ENCODE data around the gene SFTPB. TPM values are rescaled to one million over a fixed set of nuclear protein-coding genes. Genes with fewer than 3 reads are reported as not detected.

The SFTPB gene
- total and polyA plus RNA-seq, 2 experiments from 2014 or later, result 3.3 to 27.6 TPM

DNA sequence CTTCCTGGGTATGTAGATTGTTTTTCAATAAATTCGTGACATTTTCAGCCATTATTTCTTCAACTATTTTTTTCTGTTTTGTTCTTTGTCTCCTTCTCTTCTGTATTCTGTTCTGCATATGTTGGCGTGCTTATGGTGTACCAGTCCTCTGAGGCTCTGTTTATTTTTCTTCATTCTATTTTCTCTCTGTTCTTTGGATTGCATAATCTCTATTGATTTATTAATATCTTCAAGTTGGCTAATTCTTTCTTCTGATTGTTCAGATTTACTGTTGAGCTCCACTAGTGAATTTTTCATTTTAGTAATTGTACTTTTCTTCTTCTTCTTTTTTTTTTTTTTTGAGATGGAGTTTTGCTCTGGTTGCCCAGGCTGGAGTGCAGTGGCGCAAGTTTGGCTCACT is 36.0 kb upstream of the SFTPB start:
- Histone ChIP-seq H3K27ac (no peak overlapping the region), H4K20me1 (ENCODE audit: insufficient read depth, poor library complexity, severe bottlenecking) (no peaks in the 10 kb centered on the region), H3K9me2 (replicated peaks; ENCODE audit: insufficient read depth) (no peaks in the 10 kb centered on the region), H3K4me1 (ENCODE audit: insufficient read depth) (no peaks in the 10 kb centered on the region), H2AFZ (no peak overlapping the region), H3K4me2 (no peak overlapping the region), H3K27me3 (no peaks in the 10 kb centered on the region), H3K79me2 (no peaks in the 10 kb centered on the region), H3K4me3 (no peak overlapping the region), H3K36me3 (replicated peaks; ENCODE audit: insufficient read depth, low read depth) (no peaks in the 10 kb centered on the region), H3K9me3 (ENCODE audit: low read depth) (no peaks in the 10 kb centered on the region)
- DNase-seq (ENCODE audit: low spot score), result no peak
- 91% methylated on average over 3 of the region's 3 CpGs for WGBS (ENCODE audit: low lambda C conversion rate, missing lambda C conversion rate)
- TF ChIP-seq EZH2 (IDR thresholded peaks at IDR 0.05; ENCODE audit: borderline replicate concordance) (no peak), CTCF (IDR thresholded peaks at IDR 0.05; ENCODE audit: poor library complexity) (no peak), EZH2phosphoT487 (IDR thresholded peaks at IDR 0.05; ENCODE audit: low read depth, severe bottlenecking, unreplicated experiment) (no peak)

GRCh38 chr2:85703329-85703728 is 35.3 kb upstream of the SFTPB start:
- no peak for DNase-seq (ENCODE audit: low spot score)
- H3K79me2 ChIP-seq, result no peaks in the 10 kb centered on the region
- H3K36me3 ChIP-seq (replicated peaks; ENCODE audit: insufficient read depth, low read depth), result no peaks in the 10 kb centered on the region
- TF ChIP-seq EZH2 (IDR thresholded peaks at IDR 0.05; ENCODE audit: borderline replicate concordance), result no peak
- TF ChIP-seq EZH2phosphoT487 (IDR thresholded peaks at IDR 0.05; ENCODE audit: low read depth, severe bottlenecking, unreplicated experiment), result no peak
- no peak for TF ChIP-seq CTCF (IDR thresholded peaks at IDR 0.05; ENCODE audit: poor library complexity)
- no peaks in the 10 kb centered on the region for H3K9me3 ChIP-seq (ENCODE audit: low read depth)
- no peak overlapping the region for H2AFZ ChIP-seq
- no peak overlapping the region for H3K4me3 ChIP-seq
- no peaks in the 10 kb centered on the region for H4K20me1 ChIP-seq (ENCODE audit: insufficient read depth, poor library complexity, severe bottlenecking)
- no peaks in the 10 kb centered on the region for H3K9me2 ChIP-seq (replicated peaks; ENCODE audit: insufficient read depth)
- H3K27ac ChIP-seq, result no peak overlapping the region
- H3K4me2 ChIP-seq, result no peak overlapping the region
- no peaks in the 10 kb centered on the region for H3K27me3 ChIP-seq
- H3K4me1 ChIP-seq (ENCODE audit: insufficient read depth), result no peaks in the 10 kb centered on the region

DNA sequence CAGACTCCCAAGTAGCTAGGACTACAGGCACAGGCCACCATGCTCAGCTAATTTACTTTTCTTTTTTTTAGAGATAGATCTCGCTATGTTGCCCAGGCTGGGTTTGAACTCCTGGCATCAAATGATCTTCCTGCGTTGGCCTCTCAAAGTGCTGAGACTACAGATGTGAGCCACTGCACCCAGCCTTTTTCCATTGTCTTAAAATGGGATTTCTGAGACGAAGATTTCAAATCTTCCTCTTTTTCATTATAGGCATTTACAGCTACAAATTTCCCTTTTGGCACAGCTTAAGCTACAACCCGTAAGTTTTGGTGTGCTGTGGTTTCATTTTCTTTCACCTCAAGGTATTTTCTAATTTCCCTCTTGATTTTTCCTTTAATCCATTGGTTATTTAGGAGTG is 34.8 kb upstream of the SFTPB start:
- DNase-seq (ENCODE audit: low spot score), result no peak
- Histone ChIP-seq H3K9me3 (ENCODE audit: low read depth) (no peaks in the 10 kb centered on the region), H4K20me1 (ENCODE audit: insufficient read depth, poor library complexity, severe bottlenecking) (no peaks in the 10 kb centered on the region), H3K4me1 (ENCODE audit: insufficient read depth) (no peaks in the 10 kb centered on the region), H3K9me2 (replicated peaks; ENCODE audit: insufficient read depth) (no peaks in the 10 kb centered on the region), H3K36me3 (replicated peaks; ENCODE audit: insufficient read depth, low read depth) (no peaks in the 10 kb centered on the region), H3K79me2 (no peaks in the 10 kb centered on the region), H3K4me2 (no peak overlapping the region), H3K27me3 (no peaks in the 10 kb centered on the region), H3K27ac (no peak overlapping the region), H2AFZ (no peak overlapping the region), H3K4me3 (no peak overlapping the region)
- 87% methylated on average over 4 of the region's 4 CpGs for WGBS (ENCODE audit: low lambda C conversion rate, missing lambda C conversion rate)
- TF ChIP-seq CTCF (IDR thresholded peaks at IDR 0.05; ENCODE audit: poor library complexity) (no peak), EZH2 (IDR thresholded peaks at IDR 0.05; ENCODE audit: borderline replicate concordance) (no peak)

- Histone ChIP-seq H2AFZ (no peak overlapping the region), H3K9me2 (replicated peaks; ENCODE audit: insufficient read depth) (no peaks in the 10 kb centered on the region), H3K27me3 (no peaks in the 10 kb centered on the region), H3K79me2 (no peaks in the 10 kb centered on the region), H3K27ac (no peak overlapping the region), H3K4me3 (no peak overlapping the region), H3K9me3 (ENCODE audit: low read depth) (no peaks in the 10 kb centered on the region), H3K4me1 (ENCODE audit: insufficient read depth) (no peaks in the 10 kb centered on the region), H3K36me3 (replicated peaks; ENCODE audit: insufficient read depth, low read depth) (no peaks in the 10 kb centered on the region), H3K4me2 (no peak overlapping the region), H4K20me1 (ENCODE audit: insufficient read depth, poor library complexity, severe bottlenecking) (no peaks in the 10 kb centered on the region)
- TF ChIP-seq EZH2phosphoT487 (IDR thresholded peaks at IDR 0.05; ENCODE audit: low read depth, severe bottlenecking, unreplicated experiment) (no peak), CTCF (IDR thresholded peaks at IDR 0.05; ENCODE audit: poor library complexity) (no peak), EZH2 (IDR thresholded peaks at IDR 0.05; ENCODE audit: borderline replicate concordance) (no peak)
- DNase-seq (ENCODE audit: low spot score), result no peak
Measured at GRCh38 chr2:85702172-85702571, 34.2 kb upstream of the SFTPB start.
